GM21447 (cell line): ENCODE measurements around the gene ZFP2.

Source experiments
- ATAC-seq: cut with Tn5 transposase; IDR thresholded peaks from one replicate; pipeline ENCODE4 v1.9.1; 2021; ENCODE audit not compliant: unreplicated experiment

The ZFP2 gene

DNA sequence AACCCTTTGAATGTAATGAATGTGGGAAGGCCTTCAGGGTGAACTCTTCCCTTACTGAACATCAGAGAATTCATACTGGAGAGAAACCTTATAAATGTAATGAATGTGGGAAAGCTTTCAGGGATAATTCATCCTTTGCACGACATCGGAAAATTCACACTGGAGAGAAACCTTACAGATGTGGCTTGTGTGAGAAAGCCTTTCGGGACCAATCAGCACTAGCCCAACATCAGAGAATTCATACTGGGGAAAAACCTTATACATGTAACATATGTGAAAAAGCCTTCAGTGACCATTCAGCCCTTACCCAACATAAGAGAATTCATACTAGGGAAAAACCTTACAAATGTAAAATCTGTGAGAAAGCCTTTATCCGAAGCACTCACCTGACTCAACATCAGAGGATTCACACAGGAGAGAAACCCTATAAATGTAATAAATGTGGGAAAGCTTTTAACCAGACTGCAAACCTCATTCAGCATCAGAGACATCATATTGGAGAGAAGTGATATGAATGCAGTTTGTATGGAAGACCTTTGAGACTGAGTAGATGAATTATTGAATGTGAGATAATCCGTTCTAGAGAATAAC, 69.8 kb downstream of the ZFP2 start:
- no peak for ATAC-seq

GRCh38 chr5:178981381-178981780, 85.7 kb downstream of the ZFP2 start:
- no peak for ATAC-seq
